ENCODE data around the gene ITPKB.
A peak's percentile ranks its signal among the peaks of the same experiment; 100 is the strongest.

ITPKB gene

GRCh38 chr1:226709953-226710352 is 29.1 kb downstream of the ITPKB start:
- peaks cover 40% of the 10 kb centered on the region for H3K36me3 Mint-ChIP-seq (ENCODE audit: low read depth)

DNA sequence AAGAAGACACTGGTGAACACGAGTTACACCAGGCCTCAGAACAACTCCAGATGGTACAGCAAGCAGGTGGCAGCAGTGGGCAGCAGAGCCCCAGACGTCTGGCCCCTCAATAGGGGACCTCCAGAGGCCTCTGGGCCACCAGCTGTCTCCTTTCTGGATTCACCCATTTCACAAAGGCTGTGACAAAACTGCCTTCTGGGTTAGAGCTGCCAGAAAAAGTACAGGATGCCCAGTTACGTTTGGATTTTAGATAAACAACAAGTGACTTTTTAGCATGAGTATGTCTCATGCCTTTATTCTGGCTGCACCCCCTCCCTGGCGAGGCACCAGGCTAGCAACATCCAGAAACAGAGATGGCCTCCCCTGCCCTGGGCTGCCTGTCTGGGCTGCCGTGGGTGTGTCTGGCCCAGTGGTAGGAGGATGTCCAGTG is 30.1 kb downstream of the ITPKB start:
- Mint-ChIP-seq H3K4me3 (no peak overlapping the region), H3K36me3 (ENCODE audit: low read depth) (peaks cover 33% of the 10 kb centered on the region), H3K27ac (peak overlapping the region; percentile 98), H3K9me3 (no peaks in the 10 kb centered on the region), H3K4me1 (ENCODE audit: low read depth) (peaks cover 98% of the 10 kb centered on the region), H3K27me3 (no peaks in the 10 kb centered on the region)

More at GRCh38 chr1:226709953-226710352, 29.1 kb downstream of the ITPKB start:
- Mint-ChIP-seq H3K4me1 (ENCODE audit: low read depth) (peaks cover 98% of the 10 kb centered on the region), H3K9me3 (peaks cover 7% of the 10 kb centered on the region), H3K27me3 (no peaks in the 10 kb centered on the region), H3K4me3 (peak overlapping the region; percentile 48), H3K27ac (peak overlapping the region; percentile 98)

DNA sequence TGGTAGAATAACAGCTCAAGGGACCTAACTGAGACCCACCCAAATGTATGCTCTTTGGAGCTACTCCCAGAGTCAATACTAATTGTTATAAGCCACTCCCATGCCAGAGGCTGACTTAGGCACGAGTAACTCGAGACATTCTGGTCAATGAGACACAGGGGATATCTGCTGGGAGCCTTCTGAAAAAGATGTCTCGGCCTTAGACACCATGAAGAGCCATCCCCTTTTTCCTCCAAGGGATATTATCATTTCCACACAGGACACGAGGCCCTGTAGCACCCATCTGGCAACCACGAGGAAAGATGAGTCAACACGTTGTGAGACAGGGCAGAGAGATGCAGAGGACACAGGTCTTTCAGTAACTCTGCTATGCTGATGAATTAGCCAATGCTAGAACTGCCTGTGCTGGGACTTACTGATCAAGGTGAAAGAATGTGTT is 30.7 kb downstream of the ITPKB start:
- Mint-ChIP-seq H3K36me3 (ENCODE audit: low read depth) (peaks cover 27% of the 10 kb centered on the region), H3K4me3 (peak overlapping the region; percentile 57), H3K27me3 (no peaks in the 10 kb centered on the region), H3K9me3 (no peaks in the 10 kb centered on the region), H3K27ac (peak overlapping the region; percentile 98), H3K4me1 (ENCODE audit: low read depth) (peaks cover 96% of the 10 kb centered on the region)

GRCh38 chr1:226706684-226707083 is 32.4 kb downstream of the ITPKB start:
- H3K4me3 Mint-ChIP-seq = no peak overlapping the region
- H3K9me3 Mint-ChIP-seq = no peaks in the 10 kb centered on the region
- H3K27ac Mint-ChIP-seq = peak overlapping the region; percentile 8
- peaks cover 94% of the 10 kb centered on the region for H3K4me1 Mint-ChIP-seq (ENCODE audit: low read depth)
- peaks cover 24% of the 10 kb centered on the region for H3K36me3 Mint-ChIP-seq (ENCODE audit: low read depth)
- no peaks in the 10 kb centered on the region for H3K27me3 Mint-ChIP-seq

GRCh38 chr1:226704169-226704937 is 34.7 kb downstream of the ITPKB start:
- peaks cover 28% of the 10 kb centered on the region for H3K36me3 Mint-ChIP-seq (ENCODE audit: low read depth)
- peak overlapping the region; percentile 80 for H3K4me3 Mint-ChIP-seq

GRCh38 chr1:226702957-226703831 is 35.9 kb downstream of the ITPKB start:
- Mint-ChIP-seq H3K9me3 (no peaks in the 10 kb centered on the region), H3K4me1 (ENCODE audit: low read depth) (peaks cover 91% of the 10 kb centered on the region), H3K27me3 (no peaks in the 10 kb centered on the region), H3K27ac (peak overlapping the region; percentile 95), H3K4me3 (peak overlapping the region; percentile 89), H3K36me3 (ENCODE audit: low read depth) (peaks cover 30% of the 10 kb centered on the region)

More at GRCh38 chr1:226704169-226704937, 34.7 kb downstream of the ITPKB start:
- Mint-ChIP-seq H3K4me1 (ENCODE audit: low read depth) (peaks cover 91% of the 10 kb centered on the region), H3K27ac (peak overlapping the region; percentile 89), H3K9me3 (no peaks in the 10 kb centered on the region), H3K27me3 (no peaks in the 10 kb centered on the region)

GRCh38 chr1:226702318-226702956 is 36.6 kb downstream of the ITPKB start:
- Mint-ChIP-seq H3K27me3 (no peaks in the 10 kb centered on the region), H3K4me3 (peak overlapping the region; percentile 89), H3K36me3 (ENCODE audit: low read depth) (peaks cover 27% of the 10 kb centered on the region), H3K4me1 (ENCODE audit: low read depth) (peaks cover 91% of the 10 kb centered on the region), H3K27ac (peak overlapping the region; percentile 95), H3K9me3 (no peaks in the 10 kb centered on the region)

DNA sequence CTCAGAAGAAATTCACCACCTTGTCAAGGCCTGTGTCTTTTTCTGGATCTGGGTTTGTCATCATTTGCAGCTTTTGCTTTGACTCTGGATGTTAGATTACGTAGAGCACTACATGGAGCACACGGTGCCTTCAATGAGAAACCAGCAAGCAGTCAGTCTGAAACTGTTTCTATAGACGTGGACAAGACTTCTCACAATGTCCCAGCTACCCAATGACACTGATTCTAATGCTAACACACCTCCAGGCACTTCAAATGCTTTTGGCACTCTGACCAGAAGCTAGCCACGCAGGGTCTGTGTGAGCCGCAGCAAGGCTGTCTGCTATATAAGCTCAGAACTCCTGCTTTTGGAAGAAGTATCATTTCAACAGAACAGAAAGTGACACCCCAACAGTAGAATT is 38.2 kb downstream of the ITPKB start:
- Mint-ChIP-seq H3K27me3 (no peaks in the 10 kb centered on the region), H3K4me1 (ENCODE audit: low read depth) (peaks cover 94% of the 10 kb centered on the region), H3K27ac (peak overlapping the region; percentile 77), H3K4me3 (no peak overlapping the region), H3K9me3 (no peaks in the 10 kb centered on the region), H3K36me3 (ENCODE audit: low read depth) (peaks cover 33% of the 10 kb centered on the region)

DNA sequence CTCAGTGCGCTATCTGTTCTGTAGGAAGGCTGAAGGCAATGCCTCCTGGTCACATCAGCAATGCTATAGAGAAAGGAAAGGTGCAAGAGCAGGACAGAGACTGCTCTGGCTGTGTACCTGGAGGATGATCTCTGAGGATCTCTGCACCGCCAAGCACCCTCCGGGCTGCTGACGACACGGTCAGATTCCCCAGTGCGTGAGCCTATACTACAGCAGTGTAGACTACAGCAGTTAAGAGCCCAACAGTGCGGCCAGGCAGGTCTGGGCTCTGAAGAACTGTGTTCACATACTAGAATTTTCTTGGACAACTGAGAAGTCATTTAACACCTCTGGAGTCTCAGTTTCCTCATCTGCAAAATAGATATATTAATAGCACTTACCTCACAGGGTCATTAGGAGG is 39.9 kb downstream of the ITPKB start:
- H3K9me3 Mint-ChIP-seq = no peaks in the 10 kb centered on the region
- peaks cover 92% of the 10 kb centered on the region for H3K4me1 Mint-ChIP-seq (ENCODE audit: low read depth)
- H3K27ac Mint-ChIP-seq = peak overlapping the region; percentile 76
- H3K36me3 Mint-ChIP-seq (ENCODE audit: low read depth) = peaks cover 28% of the 10 kb centered on the region
- H3K27me3 Mint-ChIP-seq = no peaks in the 10 kb centered on the region
- H3K4me3 Mint-ChIP-seq = no peak overlapping the region

- no peaks in the 10 kb centered on the region for H3K27me3 Mint-ChIP-seq
- no peak overlapping the region for H3K4me3 Mint-ChIP-seq
- H3K27ac Mint-ChIP-seq = peak overlapping the region; percentile 99
These were observed 40.4 kb downstream of the ITPKB start for GRCh38 chr1:226698659-226699058.

GRCh38 chr1:226697929-226698544 is 41.0 kb downstream of the ITPKB start:
- Mint-ChIP-seq H3K36me3 (ENCODE audit: low read depth) (peaks cover 28% of the 10 kb centered on the region), H3K4me3 (peak overlapping the region; percentile 74), H3K27me3 (no peaks in the 10 kb centered on the region), H3K4me1 (ENCODE audit: low read depth) (peaks cover 96% of the 10 kb centered on the region), H3K27ac (peak overlapping the region; percentile 99), H3K9me3 (no peaks in the 10 kb centered on the region)

More at GRCh38 chr1:226698659-226699058, 40.4 kb downstream of the ITPKB start:
- Mint-ChIP-seq H3K4me1 (ENCODE audit: low read depth) (peaks cover 92% of the 10 kb centered on the region), H3K36me3 (ENCODE audit: low read depth) (peaks cover 28% of the 10 kb centered on the region), H3K9me3 (no peaks in the 10 kb centered on the region)

DNA sequence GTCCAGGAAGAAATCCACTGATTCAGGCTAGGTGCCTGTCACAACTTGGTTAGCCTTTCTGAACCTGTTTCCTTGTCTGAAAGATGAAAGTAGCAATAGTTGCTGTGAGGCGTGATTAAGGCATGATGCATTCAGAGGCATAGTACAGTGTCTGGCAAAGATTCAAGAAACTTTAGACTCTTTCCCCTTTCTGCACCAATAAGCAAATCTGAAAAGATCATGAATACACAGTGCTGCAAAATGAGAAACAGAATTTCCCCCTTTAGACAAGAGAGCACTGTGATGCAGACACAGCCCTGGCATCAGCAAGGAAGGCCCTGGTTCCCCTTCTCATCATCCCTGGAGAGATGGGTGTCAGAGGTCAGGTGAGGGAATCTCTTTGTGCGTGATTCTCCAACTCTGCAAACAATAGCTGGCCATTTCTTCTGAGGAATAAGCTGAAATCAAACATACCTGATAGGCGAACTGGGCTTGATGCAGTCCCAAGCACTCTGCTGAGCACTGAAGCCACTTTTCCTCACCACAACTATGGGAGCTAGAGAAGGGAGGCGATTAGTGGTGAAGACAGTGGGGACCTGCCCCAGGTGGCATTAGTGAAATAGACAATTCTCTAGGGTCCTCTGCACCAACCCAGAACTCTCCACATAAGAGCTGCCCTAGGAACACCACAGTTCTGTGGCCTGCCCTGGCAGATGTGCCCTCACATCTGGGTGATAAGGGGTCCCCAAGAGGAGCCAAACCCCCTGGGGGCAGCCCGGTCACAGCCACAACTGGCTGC is 41.7 kb downstream of the ITPKB start:
- Mint-ChIP-seq H3K36me3 (ENCODE audit: low read depth) (peaks cover 28% of the 10 kb centered on the region), H3K27me3 (no peaks in the 10 kb centered on the region), H3K4me3 (peak overlapping the region; percentile 74), H3K9me3 (no peaks in the 10 kb centered on the region), H3K27ac (peak overlapping the region; percentile 99), H3K4me1 (ENCODE audit: low read depth) (peaks cover 96% of the 10 kb centered on the region)

DNA sequence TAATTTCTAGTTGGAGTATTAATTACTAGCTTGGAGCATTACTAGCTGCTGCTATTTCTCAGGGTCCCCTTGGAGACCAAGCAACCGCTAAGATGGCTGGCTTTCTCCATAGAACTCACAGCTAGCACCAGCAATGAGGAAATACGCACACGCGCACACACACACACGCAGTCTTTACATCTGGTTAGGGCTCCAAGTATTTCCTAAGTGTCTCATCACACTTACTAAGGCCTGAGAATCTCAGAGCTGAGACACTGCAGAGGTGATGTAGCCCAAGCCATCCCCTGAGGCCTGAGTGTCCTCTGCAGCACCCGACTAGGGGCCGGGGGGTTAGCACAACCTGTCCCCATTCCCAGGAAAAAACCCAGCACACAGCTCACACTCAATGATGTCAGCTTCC is 42.5 kb downstream of the ITPKB start:
- Mint-ChIP-seq H3K27ac (peak overlapping the region; percentile 99), H3K4me3 (peak overlapping the region; percentile 74), H3K9me3 (no peaks in the 10 kb centered on the region), H3K27me3 (no peaks in the 10 kb centered on the region), H3K36me3 (ENCODE audit: low read depth) (peaks cover 24% of the 10 kb centered on the region), H3K4me1 (ENCODE audit: low read depth) (peaks cover 96% of the 10 kb centered on the region)

Measured in stimulated activated naive CD8-positive, alpha-beta T cell treated with anti-CD3 and anti-CD28 coated beads, Interleukin-15, Interleukin-2, amounts not matched to agents 100 ng/mL and 50 ng/mL, for 24 hours (primary cell).